SK-N-SH (cell line): ENCODE measurements around the gene AGK.

Experiments
- RFX5 ChIP-seq: IDR thresholded peaks from 2 replicates; pipeline ENCODE4 v1.6.1; 2012; ENCODE audit warnings: mild to moderate bottlenecking, improper control_type of control experiment, low read length
- TF ChIP-seq, protein P1 (sequence below): IDR thresholded peaks from 2 replicates; pipeline ENCODE4 v1.4.0; 2012; ENCODE audit warnings: low read depth
- TF ChIP-seq, protein P2 (sequence below): fragments of 200-600 bp; sonication (generic); IDR thresholded peaks from 2 replicates; pipeline ENCODE4 v1.6.1; 2017; ENCODE audit warnings: antibody characterized with exemption, mild to moderate bottlenecking, moderate library complexity

GRCh38 chr7:141528399-141528798 lies 22.8 kb upstream of the AGK start:
- TF ChIP-seq, protein P1, sequence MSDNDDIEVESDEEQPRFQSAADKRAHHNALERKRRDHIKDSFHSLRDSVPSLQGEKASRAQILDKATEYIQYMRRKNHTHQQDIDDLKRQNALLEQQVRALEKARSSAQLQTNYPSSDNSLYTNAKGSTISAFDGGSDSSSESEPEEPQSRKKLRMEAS: no peak
- TF ChIP-seq, protein P2, sequence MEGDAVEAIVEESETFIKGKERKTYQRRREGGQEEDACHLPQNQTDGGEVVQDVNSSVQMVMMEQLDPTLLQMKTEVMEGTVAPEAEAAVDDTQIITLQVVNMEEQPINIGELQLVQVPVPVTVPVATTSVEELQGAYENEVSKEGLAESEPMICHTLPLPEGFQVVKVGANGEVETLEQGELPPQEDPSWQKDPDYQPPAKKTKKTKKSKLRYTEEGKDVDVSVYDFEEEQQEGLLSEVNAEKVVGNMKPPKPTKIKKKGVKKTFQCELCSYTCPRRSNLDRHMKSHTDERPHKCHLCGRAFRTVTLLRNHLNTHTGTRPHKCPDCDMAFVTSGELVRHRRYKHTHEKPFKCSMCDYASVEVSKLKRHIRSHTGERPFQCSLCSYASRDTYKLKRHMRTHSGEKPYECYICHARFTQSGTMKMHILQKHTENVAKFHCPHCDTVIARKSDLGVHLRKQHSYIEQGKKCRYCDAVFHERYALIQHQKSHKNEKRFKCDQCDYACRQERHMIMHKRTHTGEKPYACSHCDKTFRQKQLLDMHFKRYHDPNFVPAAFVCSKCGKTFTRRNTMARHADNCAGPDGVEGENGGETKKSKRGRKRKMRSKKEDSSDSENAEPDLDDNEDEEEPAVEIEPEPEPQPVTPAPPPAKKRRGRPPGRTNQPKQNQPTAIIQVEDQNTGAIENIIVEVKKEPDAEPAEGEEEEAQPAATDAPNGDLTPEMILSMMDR: no peak
- TF ChIP-seq RFX5: no peak
